ENCODE results near the gene LRRC2. TPM values are rescaled to one million over a fixed set of nuclear protein-coding genes. Genes with fewer than 3 reads are reported as not detected.

LRRC2 gene
- total RNA-seq, 2 donors from 2014 or later, result 7.0 to 29.7 TPM

DNA sequence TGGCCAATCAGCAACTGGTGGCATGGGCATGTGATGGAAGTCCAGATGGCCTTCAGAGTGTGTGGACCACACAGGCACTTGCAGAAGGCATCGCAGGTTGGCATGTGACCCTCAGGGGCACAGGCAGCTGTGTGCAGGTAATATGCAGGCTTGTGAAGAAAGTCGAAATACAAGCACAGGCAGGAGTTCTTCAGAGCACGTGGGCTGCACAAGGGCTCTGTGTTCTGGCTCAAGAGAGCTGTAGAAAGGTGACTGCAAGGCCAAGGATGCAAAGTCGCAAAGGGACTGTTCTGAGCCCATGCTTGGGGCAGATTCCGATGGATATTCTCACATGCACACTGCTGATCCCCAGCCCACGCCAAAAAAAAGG lies 8.3 kb downstream of the LRRC2 start:
- TF ChIP-seq, protein P1, sequence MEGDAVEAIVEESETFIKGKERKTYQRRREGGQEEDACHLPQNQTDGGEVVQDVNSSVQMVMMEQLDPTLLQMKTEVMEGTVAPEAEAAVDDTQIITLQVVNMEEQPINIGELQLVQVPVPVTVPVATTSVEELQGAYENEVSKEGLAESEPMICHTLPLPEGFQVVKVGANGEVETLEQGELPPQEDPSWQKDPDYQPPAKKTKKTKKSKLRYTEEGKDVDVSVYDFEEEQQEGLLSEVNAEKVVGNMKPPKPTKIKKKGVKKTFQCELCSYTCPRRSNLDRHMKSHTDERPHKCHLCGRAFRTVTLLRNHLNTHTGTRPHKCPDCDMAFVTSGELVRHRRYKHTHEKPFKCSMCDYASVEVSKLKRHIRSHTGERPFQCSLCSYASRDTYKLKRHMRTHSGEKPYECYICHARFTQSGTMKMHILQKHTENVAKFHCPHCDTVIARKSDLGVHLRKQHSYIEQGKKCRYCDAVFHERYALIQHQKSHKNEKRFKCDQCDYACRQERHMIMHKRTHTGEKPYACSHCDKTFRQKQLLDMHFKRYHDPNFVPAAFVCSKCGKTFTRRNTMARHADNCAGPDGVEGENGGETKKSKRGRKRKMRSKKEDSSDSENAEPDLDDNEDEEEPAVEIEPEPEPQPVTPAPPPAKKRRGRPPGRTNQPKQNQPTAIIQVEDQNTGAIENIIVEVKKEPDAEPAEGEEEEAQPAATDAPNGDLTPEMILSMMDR (IDR thresholded peaks at IDR 0.05), result no peak
- DNase-seq (ENCODE audit: low spot score), result no peak
- peaks cover 0 to 6% of the 10 kb centered on the region in 2 donors for H3K9me3 ChIP-seq
- H3K4me3 ChIP-seq, result no peak overlapping the region
- H3K36me3 ChIP-seq, result no peaks in the 10 kb centered on the region
- H3K27ac ChIP-seq, result peak overlapping the region in 1 of 2 donors; percentile 57
- peaks cover 0 to 20% of the 10 kb centered on the region in 2 donors for H3K4me1 ChIP-seq
- no peaks in the 10 kb centered on the region for H3K27me3 ChIP-seq

GRCh38 chr3:46553154-46553553 lies 12.9 kb downstream of the LRRC2 start:
- no peak overlapping the region for H3K4me3 ChIP-seq
- H3K4me1 ChIP-seq, result no peaks in the 10 kb centered on the region
- no peak overlapping the region for H3K27ac ChIP-seq
- no peaks in the 10 kb centered on the region for H3K27me3 ChIP-seq
- TF ChIP-seq, protein P1 (IDR thresholded peaks at IDR 0.05), result no peak
- no peaks in the 10 kb centered on the region for H3K9me3 ChIP-seq
- no peak for DNase-seq (ENCODE audit: low spot score)
- no peaks in the 10 kb centered on the region for H3K36me3 ChIP-seq

DNA sequence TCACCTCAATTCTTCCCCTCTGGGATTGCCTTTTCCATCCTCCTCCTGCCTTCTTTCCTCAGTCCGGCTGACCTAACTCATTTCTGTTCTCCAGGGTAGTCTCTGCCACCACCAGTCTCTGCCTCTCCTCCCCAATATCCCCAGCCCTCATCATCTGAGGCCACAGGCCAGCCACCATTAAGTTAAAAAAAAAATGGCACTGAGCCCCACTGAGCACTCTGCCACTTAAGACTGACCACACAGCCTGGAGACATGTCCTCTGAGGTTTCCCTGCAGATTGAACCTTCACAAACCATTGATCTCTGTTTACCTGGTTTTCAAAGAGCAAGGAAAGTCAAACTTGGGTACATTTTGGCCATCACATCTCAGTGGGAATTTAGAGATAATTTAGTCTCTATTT lies 13.6 kb downstream of the LRRC2 start:
- no peaks in the 10 kb centered on the region for H3K36me3 ChIP-seq
- H3K4me3 ChIP-seq, result no peak overlapping the region
- DNase-seq (ENCODE audit: low spot score), result no peak
- no peaks in the 10 kb centered on the region for H3K4me1 ChIP-seq
- H3K27me3 ChIP-seq, result no peaks in the 10 kb centered on the region
- no peak overlapping the region for H3K27ac ChIP-seq
- no peaks in the 10 kb centered on the region for H3K9me3 ChIP-seq
- TF ChIP-seq, protein P1 (IDR thresholded peaks at IDR 0.05), result no peak

GRCh38 chr3:46551615-46552014 lies 14.5 kb downstream of the LRRC2 start:
- Histone ChIP-seq H3K9me3 (no peaks in the 10 kb centered on the region), H3K27me3 (no peaks in the 10 kb centered on the region), H3K4me3 (no peak overlapping the region), H3K27ac (no peak overlapping the region), H3K36me3 (no peaks in the 10 kb centered on the region), H3K4me1 (no peaks in the 10 kb centered on the region)
- TF ChIP-seq, protein P1 (IDR thresholded peaks at IDR 0.05), result no peak
- no peak for DNase-seq (ENCODE audit: low spot score)

- H3K27ac ChIP-seq, result no peak overlapping the region
Observed at GRCh38 chr3:46549989-46550388, 16.1 kb downstream of the LRRC2 start.

More at GRCh38 chr3:46549989-46550388, 16.1 kb downstream of the LRRC2 start:
- DNase-seq (ENCODE audit: low spot score), result no peak
- TF ChIP-seq, protein P1 (IDR thresholded peaks at IDR 0.05), result no peak
- H3K27me3 ChIP-seq, result no peaks in the 10 kb centered on the region
- H3K9me3 ChIP-seq, result no peaks in the 10 kb centered on the region
- H3K4me3 ChIP-seq, result no peak overlapping the region
- H3K4me1 ChIP-seq, result no peaks in the 10 kb centered on the region
- H3K36me3 ChIP-seq, result no peaks in the 10 kb centered on the region
